ENCODE results near the gene MAG.

The MAG gene

DNA sequence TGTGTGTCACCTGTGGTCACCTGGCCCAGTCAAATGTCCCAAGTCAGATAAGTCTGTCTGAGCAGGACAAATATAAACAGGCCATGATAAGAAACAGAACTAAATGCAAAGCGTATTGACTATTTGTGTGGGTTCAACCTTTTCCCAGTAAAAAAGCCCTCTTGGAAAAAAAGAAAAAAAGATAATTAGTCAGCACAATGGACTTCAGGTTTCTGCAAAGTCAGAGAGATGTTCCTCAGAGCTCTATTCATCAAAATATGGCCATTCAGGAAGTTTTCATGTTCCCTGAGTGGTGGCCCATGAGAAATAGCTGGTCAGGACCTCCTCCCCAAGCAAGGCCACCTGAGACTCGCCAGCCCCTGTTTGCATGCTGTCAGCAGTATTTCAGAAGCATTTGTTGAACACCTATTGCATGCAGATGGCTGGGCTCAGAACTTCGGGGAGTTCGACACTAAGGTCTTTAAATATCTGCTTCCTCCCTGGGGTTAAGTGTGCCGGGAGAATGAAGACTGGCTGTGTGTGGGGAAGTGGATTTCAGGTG lies 69.0 kb downstream of the MAG start:
- no peak for DNase-seq (ENCODE audit: low spot score)
- H3K27ac ChIP-seq: no peak overlapping the region
- no peak overlapping the region for H3K4me3 ChIP-seq
- TF ChIP-seq, protein P1, sequence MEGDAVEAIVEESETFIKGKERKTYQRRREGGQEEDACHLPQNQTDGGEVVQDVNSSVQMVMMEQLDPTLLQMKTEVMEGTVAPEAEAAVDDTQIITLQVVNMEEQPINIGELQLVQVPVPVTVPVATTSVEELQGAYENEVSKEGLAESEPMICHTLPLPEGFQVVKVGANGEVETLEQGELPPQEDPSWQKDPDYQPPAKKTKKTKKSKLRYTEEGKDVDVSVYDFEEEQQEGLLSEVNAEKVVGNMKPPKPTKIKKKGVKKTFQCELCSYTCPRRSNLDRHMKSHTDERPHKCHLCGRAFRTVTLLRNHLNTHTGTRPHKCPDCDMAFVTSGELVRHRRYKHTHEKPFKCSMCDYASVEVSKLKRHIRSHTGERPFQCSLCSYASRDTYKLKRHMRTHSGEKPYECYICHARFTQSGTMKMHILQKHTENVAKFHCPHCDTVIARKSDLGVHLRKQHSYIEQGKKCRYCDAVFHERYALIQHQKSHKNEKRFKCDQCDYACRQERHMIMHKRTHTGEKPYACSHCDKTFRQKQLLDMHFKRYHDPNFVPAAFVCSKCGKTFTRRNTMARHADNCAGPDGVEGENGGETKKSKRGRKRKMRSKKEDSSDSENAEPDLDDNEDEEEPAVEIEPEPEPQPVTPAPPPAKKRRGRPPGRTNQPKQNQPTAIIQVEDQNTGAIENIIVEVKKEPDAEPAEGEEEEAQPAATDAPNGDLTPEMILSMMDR (IDR thresholded peaks at IDR 0.05): no peak

DNA sequence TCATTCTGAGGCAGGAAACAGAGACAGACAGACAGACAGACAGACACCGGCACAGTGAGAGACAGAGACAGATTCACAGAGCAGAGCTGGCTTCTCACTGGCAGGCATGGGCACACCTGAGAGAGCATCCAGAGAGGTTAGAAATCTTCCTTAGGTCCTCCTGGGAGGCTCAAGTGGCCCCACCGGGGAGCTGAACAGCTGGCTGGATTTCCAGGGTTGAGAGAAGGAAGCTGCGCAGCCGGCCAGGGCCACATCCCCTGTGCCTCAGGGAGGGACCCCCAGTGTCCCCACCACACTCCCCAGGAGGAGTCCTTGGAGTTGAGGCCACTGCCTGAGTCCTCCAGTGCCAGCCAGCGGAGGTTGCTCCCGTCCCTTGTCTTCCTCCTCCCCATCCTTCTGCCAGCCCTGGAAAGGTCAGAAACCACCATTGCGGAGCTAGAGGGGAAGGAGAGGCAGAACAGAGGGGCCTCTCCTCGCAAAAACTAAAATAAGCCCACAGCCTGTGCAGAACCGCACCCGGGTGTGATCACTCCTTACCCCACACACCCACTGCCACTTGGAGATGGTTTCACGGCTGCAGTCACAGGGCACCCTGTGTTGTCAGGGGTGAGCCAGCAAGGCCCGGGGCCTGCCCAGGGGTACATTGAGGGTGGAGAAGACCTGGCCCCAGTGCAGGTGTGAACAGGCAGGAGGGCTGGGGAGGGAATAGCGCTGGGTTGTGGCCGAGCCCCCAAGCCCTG lies 70.5 kb downstream of the MAG start:
- DNase-seq (ENCODE audit: low spot score): no peak
- TF ChIP-seq, protein P1 (IDR thresholded peaks at IDR 0.05): no peak
- H3K4me3 ChIP-seq: no peak overlapping the region
- no peak overlapping the region for H3K27ac ChIP-seq

DNA sequence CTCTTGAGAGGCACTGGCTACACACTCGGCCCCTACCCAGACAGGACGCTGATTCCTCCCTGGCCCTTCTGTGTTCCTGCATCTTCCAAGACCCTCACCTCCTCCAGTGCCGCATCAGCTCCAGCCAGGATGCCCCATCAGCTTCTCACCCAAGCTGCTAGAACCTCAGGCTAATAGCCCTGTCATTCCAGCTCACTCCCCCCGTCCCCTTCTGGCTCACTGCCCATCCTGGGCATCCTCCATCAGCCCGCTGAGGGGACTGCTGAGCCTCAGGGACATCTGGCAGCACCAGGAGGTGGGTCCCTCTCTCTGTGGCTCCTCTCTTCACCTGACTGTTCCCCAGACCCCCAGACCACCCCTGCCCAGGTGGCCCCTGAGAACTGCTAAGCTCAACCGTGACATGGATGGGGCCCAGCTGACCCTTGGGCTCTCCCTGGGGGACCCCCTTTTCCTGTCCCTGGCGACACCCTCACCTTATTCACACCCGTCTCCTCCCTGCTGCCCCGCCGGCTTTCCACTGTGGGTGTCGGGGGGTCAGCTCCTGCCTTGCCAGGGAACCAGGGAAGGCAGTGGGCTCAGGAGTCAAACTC lies 71.1 kb downstream of the MAG start:
- DNase-seq (ENCODE audit: low spot score): no peak
- Histone ChIP-seq H3K27ac (no peak overlapping the region), H3K4me3 (no peak overlapping the region)
- TF ChIP-seq, protein P1 (IDR thresholded peaks at IDR 0.05): no peak

All from coronary artery (tissue), 2 donors.